H9 (cell line): Measurements from ENCODE around the gene MAPK11. TPM values are rescaled to one million over a fixed set of nuclear protein-coding genes. Genes with fewer than 3 reads are reported as not detected.

Experiments
- DNase-seq: peaks from one replicate; pipeline ENCODE4 v3.0.0-alpha.2; 2017
- H2AFZ ChIP-seq: one replicate; pipeline ENCODE4 v1.6.1; 2013; ENCODE audit warnings: mild to moderate bottlenecking, low read length, control low read depth, moderate library complexity
- H2AK5ac ChIP-seq: 2 replicates; pipeline ENCODE4 v1.6.1; 2013; ENCODE audit warnings: low read length, control low read depth, mixed read lengths; ENCODE audit not compliant: insufficient read length
- H2BK120ac ChIP-seq: one replicate; pipeline ENCODE4 v1.6.1; 2013; ENCODE audit warnings: low read depth, mild to moderate bottlenecking, low read length, control low read depth, inconsistent platforms; ENCODE audit not compliant: poor library complexity, severe bottlenecking
- H2BK12ac ChIP-seq: 2 replicates; pipeline ENCODE4 v1.6.1; 2013; ENCODE audit warnings: low read length, control low read depth, mixed read lengths, low read depth; ENCODE audit not compliant: insufficient read length
- H2BK15ac ChIP-seq: 2 replicates; pipeline ENCODE4 v1.6.1; 2013; ENCODE audit warnings: low read depth, low read length, control low read depth
- H2BK20ac ChIP-seq: one replicate; pipeline ENCODE4 v1.6.1; 2013; ENCODE audit warnings: low read depth, mild to moderate bottlenecking, low read length, control low read depth, inconsistent platforms; ENCODE audit not compliant: poor library complexity, severe bottlenecking
- H2BK5ac ChIP-seq: 2 replicates; pipeline ENCODE4 v1.6.1; 2013; ENCODE audit warnings: low read length, control low read depth, mixed read lengths; ENCODE audit not compliant: insufficient read length
- H3K14ac ChIP-seq: 2 replicates; pipeline ENCODE4 v1.6.1; 2013; ENCODE audit warnings: low read length, control low read depth; ENCODE audit not compliant: insufficient read depth
- H3K18ac ChIP-seq: 2 replicates; pipeline ENCODE4 v1.6.1; 2013; ENCODE audit warnings: low read depth, mild to moderate bottlenecking, mixed read lengths, low read length, control low read depth; ENCODE audit not compliant: insufficient read length
- H3K23ac ChIP-seq: 2 replicates; pipeline ENCODE4 v1.6.1; 2013; ENCODE audit warnings: low read length, control low read depth, mixed read lengths, low read depth; ENCODE audit not compliant: insufficient read length
- H3K23me2 ChIP-seq: 2 replicates; pipeline ENCODE4 v1.6.1; 2013; ENCODE audit warnings: low read depth, mild to moderate bottlenecking, mixed read lengths, low read length, control low read depth; ENCODE audit not compliant: insufficient read length, poor library complexity, severe bottlenecking
- H3K27ac ChIP-seq: 2 replicates; pipeline ENCODE4 v1.5.1; 2013; ENCODE audit warnings: low read length, control low read depth, mixed read lengths, low read depth; ENCODE audit not compliant: insufficient read length
- H3K27me3 ChIP-seq: 2 replicates; pipeline ENCODE4 v1.6.1; 2013; ENCODE audit warnings: low read length, control low read depth, inconsistent platforms; ENCODE audit not compliant: insufficient read depth
- H3K4ac ChIP-seq: 2 replicates; pipeline ENCODE4 v1.6.1; 2013; ENCODE audit warnings: low read depth, mild to moderate bottlenecking, control low read depth, inconsistent platforms, low read length, moderate library complexity
- H3K4me1 ChIP-seq: 2 replicates; pipeline ENCODE4 v1.6.1; 2013; ENCODE audit warnings: low read length, control low read depth, inconsistent platforms; ENCODE audit not compliant: insufficient read depth
- H3K4me2 ChIP-seq: 2 replicates; pipeline ENCODE4 v1.6.1; 2013; ENCODE audit warnings: low read length, control low read depth, mixed read lengths; ENCODE audit not compliant: insufficient read length, insufficient read depth
- H3K56ac ChIP-seq: 2 replicates; pipeline ENCODE4 v1.6.1; 2013; ENCODE audit warnings: low read depth, mild to moderate bottlenecking, mixed read lengths, low read length, control low read depth; ENCODE audit not compliant: insufficient read length
- H3K79me1 ChIP-seq: 2 replicates; pipeline ENCODE4 v1.6.1; 2013; ENCODE audit warnings: low read depth, mild to moderate bottlenecking, moderate library complexity, low read length, control low read depth, inconsistent platforms; ENCODE audit not compliant: insufficient read depth, poor library complexity, severe bottlenecking
- H3K79me2 ChIP-seq: 2 replicates; pipeline ENCODE4 v1.6.1; 2013; ENCODE audit warnings: low read length, control low read depth, inconsistent platforms; ENCODE audit not compliant: insufficient read depth
- H3K9ac ChIP-seq: 2 replicates; pipeline ENCODE4 v1.6.1; 2013; ENCODE audit warnings: low read length, control low read depth, mixed read lengths; ENCODE audit not compliant: insufficient read length; ENCODE audit errors: extremely low read depth
- H3K9me3 ChIP-seq: one replicate; pipeline ENCODE4 v1.6.1; 2013; ENCODE audit warnings: low read depth, low read length, inconsistent platforms; ENCODE audit not compliant: control insufficient read depth
- H3T11ph ChIP-seq: one replicate; pipeline ENCODE4 v1.6.1; 2013; ENCODE audit warnings: mild to moderate bottlenecking, low read length, control low read depth, inconsistent platforms
- H4K20me1 ChIP-seq: one replicate; pipeline ENCODE4 v1.6.1; 2013; ENCODE audit not compliant: control insufficient read depth, insufficient read length, insufficient read depth
- H4K5ac ChIP-seq: 2 replicates; pipeline ENCODE4 v1.6.1; 2013; ENCODE audit warnings: low read depth, mild to moderate bottlenecking, mixed read lengths, low read length, control low read depth; ENCODE audit not compliant: insufficient read length
- H4K8ac ChIP-seq: replicated peaks from 2 replicates; pipeline ENCODE4 v1.6.1; 2013; ENCODE audit warnings: low read length, control low read depth, mixed read lengths, low read depth; ENCODE audit not compliant: insufficient read length
- H4K91ac ChIP-seq: 2 replicates; pipeline ENCODE4 v1.6.1; 2013; ENCODE audit warnings: low read depth, mild to moderate bottlenecking, moderate library complexity, mixed read lengths, low read length, control low read depth; ENCODE audit not compliant: insufficient read length
- H3K27ac Mint-ChIP-seq, 3 experiments: 2 replicates in 2 of 3; 3 replicates in 1 of 3; pipeline ENCODE4 v1.8.0; 2020 to 2021; ENCODE audit warnings: mixed read lengths in 3 of 3, mild to moderate bottlenecking in 1 of 3, moderate library complexity in 1 of 3
- H3K27me3 Mint-ChIP-seq: 2 replicates; pipeline ENCODE4 v1.8.0; 2021; ENCODE audit warnings: low read depth, mild to moderate bottlenecking, moderate library complexity, mixed read lengths
- H3K36me3 Mint-ChIP-seq, 3 experiments: 2 replicates in 2 of 3; 3 replicates in 1 of 3; pipeline ENCODE4 v1.8.0; 2020 to 2021; ENCODE audit warnings: low read depth in 3 of 3, mixed read lengths in 3 of 3; ENCODE audit not compliant: insufficient read depth in 1 of 3
- H3K4me1 Mint-ChIP-seq, 2 experiments: 2 replicates each; pipeline ENCODE4 v1.8.0; 2020; ENCODE audit warnings: mixed read lengths in 2 of 2
- H3K4me3 Mint-ChIP-seq, 2 experiments: 2 replicates in 1 of 2; 3 replicates in 1 of 2; pipeline ENCODE4 v1.8.0; 2020 to 2021; ENCODE audit warnings: mild to moderate bottlenecking in 2 of 2, mixed read lengths in 2 of 2, moderate library complexity in 1 of 2
- H3K9me3 Mint-ChIP-seq, 2 experiments: 2 replicates in 1 of 2; 3 replicates in 1 of 2; pipeline ENCODE4 v1.8.0; 2020; ENCODE audit warnings: mild to moderate bottlenecking in 2 of 2, mixed read lengths in 2 of 2, moderate library complexity in 1 of 2
- CTCF ChIP-seq: fragments of 200-600 bp; sonication (generic); conservative IDR thresholded peaks from 3 replicates; pipeline ENCODE4 v1.8.0; 2021; ENCODE audit warnings: antibody characterized with exemption, mild to moderate bottlenecking
- WGBS: extraction: QIAGEN DNeasy Blood & Tissue Kit; methylation state at CpG from one replicate; pipeline ENCODE4 v1.1.7; 2013; ENCODE audit warnings: missing lambda C conversion rate, low lambda C conversion rate, mixed read lengths; ENCODE audit not compliant: insufficient read length; ENCODE audit errors: extremely low coverage; 5-methylcytosine and 5-hydroxymethylcytosine counted together
- total RNA-seq: library from RNA; stranded (reverse); gene quantifications from 2 replicates; pipeline ENCODE4 v1.2.1, GENCODE V29; 2021

Gene MAPK11
- total RNA-seq, 1 experiment from 2014 or later = 1.5 TPM

- no peak for TF ChIP-seq CTCF
- H2BK20ac ChIP-seq = no peak overlapping the region
- H3K79me2 ChIP-seq = no peaks in the 10 kb centered on the region
- H3K4me2 ChIP-seq = no peak overlapping the region
- H3K18ac ChIP-seq = no peak overlapping the region
- no peak overlapping the region for H3K56ac ChIP-seq
- H3K23ac ChIP-seq = no peak overlapping the region
- Mint-ChIP-seq H3K4me3 (no peak overlapping the region), H3K27me3 (no peaks in the 10 kb centered on the region), H3K4me1 (no peaks in the 10 kb centered on the region), H3K27ac (no peak overlapping the region; a peak in 1 of 7 replicates), H3K36me3 (peaks cover 41 to 67% (median 65%) of the 10 kb centered on the region in 3 experiments), H3K9me3 (peaks cover 8 to 13% of the 10 kb centered on the region in 2 experiments)
- no peak overlapping the region for H3K4ac ChIP-seq
- no peak overlapping the region for H2BK5ac ChIP-seq
- no peak overlapping the region for H2AFZ ChIP-seq
- no peak overlapping the region for H3K27ac ChIP-seq
- DNase-seq = no peak
- H4K91ac ChIP-seq = no peak overlapping the region
- no peak overlapping the region for H4K8ac ChIP-seq
- H2BK120ac ChIP-seq = no peak overlapping the region
- H4K5ac ChIP-seq = no peak overlapping the region
- H3K79me1 ChIP-seq = no peaks in the 10 kb centered on the region
- no peak overlapping the region for H2BK15ac ChIP-seq
- no peak overlapping the region for H3T11ph ChIP-seq
- no CpG with 5 or more reads among the region's 38 CpGs for WGBS
- no peak overlapping the region for H2BK12ac ChIP-seq
- no peaks in the 10 kb centered on the region for H4K20me1 ChIP-seq
- H3K23me2 ChIP-seq = peaks cover 3% of the 10 kb centered on the region
- no peaks in the 10 kb centered on the region for H3K9me3 ChIP-seq
- no peaks in the 10 kb centered on the region for H3K27me3 ChIP-seq
- H3K4me1 ChIP-seq = no peaks in the 10 kb centered on the region
- H3K9ac ChIP-seq = no peak overlapping the region
- no peak overlapping the region for H3K14ac ChIP-seq
- H2AK5ac ChIP-seq = no peak overlapping the region
Observed at GRCh38 chr22:50280022-50280707, 10.0 kb upstream of the MAPK11 start.
